ENCODE measurements around the gene OLA1.

The OLA1 gene

DNA sequence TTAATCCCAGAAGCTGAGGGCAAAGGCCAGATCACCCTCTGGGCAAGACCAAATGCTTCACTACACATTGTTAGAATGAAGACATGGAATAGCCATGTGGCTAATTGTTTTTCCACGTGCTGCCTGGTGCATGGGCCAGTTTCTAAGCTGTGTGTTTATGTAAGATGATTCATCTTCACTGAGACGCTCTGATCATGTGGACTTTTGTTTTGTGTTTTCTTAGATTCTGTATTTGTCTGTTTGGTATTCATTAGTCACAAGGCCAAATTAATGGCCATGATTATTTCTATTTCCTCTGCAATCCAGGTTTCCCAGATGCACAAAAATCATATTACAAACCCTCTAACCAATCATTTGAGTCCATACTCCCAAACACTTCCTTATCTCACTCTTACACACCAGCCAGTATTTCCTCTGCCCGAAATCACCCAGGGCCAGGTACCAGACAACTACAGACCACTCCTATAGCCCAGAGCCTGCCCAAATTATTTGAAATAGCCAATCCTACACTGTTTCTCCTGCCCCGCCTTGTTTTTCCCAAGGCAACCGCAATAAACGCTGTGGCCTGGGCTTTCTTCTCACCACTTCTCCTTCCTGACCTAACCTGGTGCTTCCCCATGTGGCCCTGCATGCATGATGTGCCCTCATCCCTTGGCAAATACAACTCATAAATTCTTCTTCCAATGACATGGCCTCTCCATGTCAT, 189.0 kb downstream of the OLA1 start:
- no peak for TF ChIP-seq JUND (IDR thresholded peaks at IDR 0.05; ENCODE audit: low read depth)
- in situ Hi-C loops (cut with HindIII; ENCODE audit: low pct_unique_long_range_greater_than_20kb, low sequenced_read_pairs) = no loop called here
- no peak for DNase-seq (ENCODE audit: low read depth in 1 of 2, low spot score in 1 of 2)

DNA sequence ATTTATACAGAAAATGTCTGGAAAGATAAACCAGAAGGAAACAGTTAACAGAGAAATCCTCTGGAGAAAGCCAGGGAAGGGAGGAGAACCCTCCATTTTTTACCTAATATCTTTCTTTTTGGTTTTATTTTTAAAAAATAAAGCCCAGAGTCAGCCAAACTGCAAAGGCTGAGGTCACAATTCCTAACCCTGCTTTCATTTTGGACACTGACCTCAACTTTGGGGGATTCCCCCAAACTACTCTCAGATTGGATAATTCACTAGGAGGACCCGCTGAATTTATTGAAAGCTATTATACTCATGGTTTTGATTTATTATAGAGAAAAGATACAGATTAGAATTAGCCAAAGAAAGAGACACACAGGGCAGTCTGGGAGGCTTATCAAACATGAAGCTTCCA, 189.9 kb downstream of the OLA1 start:
- TF ChIP-seq JUND (IDR thresholded peaks at IDR 0.05; ENCODE audit: low read depth) = no peak
- no peak for DNase-seq (ENCODE audit: low read depth in 1 of 2, low spot score in 1 of 2)
- in situ Hi-C loops (cut with HindIII; ENCODE audit: low pct_unique_long_range_greater_than_20kb, low sequenced_read_pairs) = no loop called here

DNA sequence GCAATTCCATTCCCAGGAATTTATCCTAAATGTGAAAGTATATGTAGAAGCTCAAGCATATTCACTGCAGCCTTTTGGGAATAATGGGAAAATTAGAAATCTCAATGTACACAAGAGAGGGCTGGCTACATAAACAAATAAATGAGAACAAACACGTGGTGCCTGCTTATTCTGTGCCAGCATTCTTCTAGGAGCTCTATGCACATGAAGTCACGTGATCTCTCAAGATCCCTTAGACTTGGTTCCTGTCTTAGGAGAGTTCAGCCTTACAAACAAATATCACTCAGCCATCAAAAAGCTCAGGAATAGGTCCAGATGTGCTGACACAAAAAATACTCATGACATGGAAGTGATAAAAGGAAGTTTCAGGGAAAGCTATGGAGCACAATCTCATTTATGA, 190.3 kb downstream of the OLA1 start:
- peak in 1 of 2 experiments; percentile 35 for DNase-seq (ENCODE audit: low read depth in 1 of 2, low spot score in 1 of 2)
- TF ChIP-seq JUND (IDR thresholded peaks at IDR 0.05; ENCODE audit: low read depth) = no peak
- in situ Hi-C loops (cut with HindIII; ENCODE audit: low pct_unique_long_range_greater_than_20kb, low sequenced_read_pairs) = no loop called here

DNA sequence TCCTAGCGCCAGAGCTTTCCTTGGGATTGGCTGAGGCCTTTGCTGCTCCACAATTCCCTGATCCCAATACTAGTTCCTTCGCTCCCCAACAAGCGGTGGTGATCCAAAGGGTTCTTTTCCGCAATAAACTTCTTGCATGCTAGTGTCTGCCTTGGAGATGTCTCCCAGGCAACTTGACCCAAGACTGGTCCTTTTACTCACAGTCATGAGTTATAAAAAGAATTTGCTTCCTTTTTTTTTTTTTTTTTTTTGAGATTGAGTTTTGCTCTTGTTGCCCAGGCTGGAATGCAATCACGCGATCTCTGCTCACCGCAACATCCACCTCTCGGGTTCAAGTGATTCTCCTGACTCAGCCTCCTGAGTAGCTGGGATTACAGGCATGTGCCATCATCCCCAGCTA, 193.4 kb downstream of the OLA1 start:
- in situ Hi-C loops (cut with HindIII; ENCODE audit: low pct_unique_long_range_greater_than_20kb, low sequenced_read_pairs) = no loop called here
- TF ChIP-seq JUND (IDR thresholded peaks at IDR 0.05; ENCODE audit: low read depth) = no peak
- no peak for DNase-seq (ENCODE audit: low read depth in 1 of 2, low spot score in 1 of 2)

DNA sequence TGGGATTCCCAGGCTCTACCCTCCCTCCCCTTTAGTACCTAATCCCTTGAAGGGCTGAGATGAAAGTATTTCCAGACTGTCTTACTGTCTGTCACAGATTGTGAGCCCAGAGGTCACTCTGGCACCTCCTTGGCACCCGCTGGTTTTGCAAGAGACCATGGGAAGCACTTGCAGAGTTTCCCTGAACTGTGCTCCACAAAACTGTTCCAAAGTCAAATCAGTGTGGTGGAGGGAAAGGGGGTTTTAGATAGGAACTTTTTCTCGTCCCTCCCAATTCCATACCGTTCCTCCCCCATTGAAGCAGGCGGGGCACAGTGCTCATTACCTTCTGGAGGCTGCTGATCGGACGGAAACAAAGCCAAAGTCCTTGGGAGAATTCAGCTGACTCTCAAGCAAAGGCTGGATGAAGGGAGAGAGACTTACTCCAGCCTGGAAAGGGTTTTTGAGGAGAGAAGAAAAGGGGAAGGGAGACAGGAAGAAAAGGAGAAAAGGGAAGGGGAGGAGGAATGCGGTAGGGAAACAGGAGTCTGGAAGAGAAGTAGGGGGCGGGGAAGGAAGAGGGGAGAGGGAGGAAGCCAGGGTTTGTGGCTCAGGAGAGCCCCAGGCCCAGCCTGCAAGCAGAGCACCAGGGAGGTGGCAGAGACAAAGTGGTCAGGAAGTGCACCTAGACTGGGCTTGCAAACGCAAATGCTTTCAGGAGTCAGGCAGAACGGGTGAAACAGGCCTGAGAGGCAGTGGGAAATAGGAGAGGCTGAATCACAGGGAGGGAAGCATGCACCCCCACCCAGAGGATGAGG, 194.8 kb downstream of the OLA1 start:
- in situ Hi-C loops (cut with HindIII; ENCODE audit: low pct_unique_long_range_greater_than_20kb, low sequenced_read_pairs) = no loop called here
- no peak for DNase-seq (ENCODE audit: low read depth in 1 of 2, low spot score in 1 of 2)
- TF ChIP-seq JUND (IDR thresholded peaks at IDR 0.05; ENCODE audit: low read depth) = no peak

DNA sequence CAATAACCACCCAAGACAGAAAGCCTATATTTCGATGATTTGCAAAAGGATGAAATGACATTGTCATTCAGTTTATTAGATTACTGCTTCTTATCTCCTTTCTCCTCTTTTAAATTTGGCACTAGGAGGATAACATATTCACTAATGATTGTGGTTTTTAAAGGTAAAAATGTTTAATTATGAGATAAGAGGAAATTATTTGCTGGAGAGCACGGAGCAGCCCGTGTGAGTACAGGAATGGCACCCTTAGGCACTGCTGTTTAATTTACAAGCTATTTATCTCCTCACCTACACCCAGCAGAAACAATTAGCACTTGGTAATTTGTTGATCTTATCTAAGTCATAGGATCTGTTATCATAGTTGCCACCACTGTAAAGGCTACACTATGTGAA, 195.8 kb downstream of the OLA1 start:
- no peak for TF ChIP-seq JUND (IDR thresholded peaks at IDR 0.05; ENCODE audit: low read depth)
- no peak for DNase-seq (ENCODE audit: low read depth in 1 of 2, low spot score in 1 of 2)
- in situ Hi-C loops (cut with HindIII; ENCODE audit: low pct_unique_long_range_greater_than_20kb, low sequenced_read_pairs) = no loop called here

DNA sequence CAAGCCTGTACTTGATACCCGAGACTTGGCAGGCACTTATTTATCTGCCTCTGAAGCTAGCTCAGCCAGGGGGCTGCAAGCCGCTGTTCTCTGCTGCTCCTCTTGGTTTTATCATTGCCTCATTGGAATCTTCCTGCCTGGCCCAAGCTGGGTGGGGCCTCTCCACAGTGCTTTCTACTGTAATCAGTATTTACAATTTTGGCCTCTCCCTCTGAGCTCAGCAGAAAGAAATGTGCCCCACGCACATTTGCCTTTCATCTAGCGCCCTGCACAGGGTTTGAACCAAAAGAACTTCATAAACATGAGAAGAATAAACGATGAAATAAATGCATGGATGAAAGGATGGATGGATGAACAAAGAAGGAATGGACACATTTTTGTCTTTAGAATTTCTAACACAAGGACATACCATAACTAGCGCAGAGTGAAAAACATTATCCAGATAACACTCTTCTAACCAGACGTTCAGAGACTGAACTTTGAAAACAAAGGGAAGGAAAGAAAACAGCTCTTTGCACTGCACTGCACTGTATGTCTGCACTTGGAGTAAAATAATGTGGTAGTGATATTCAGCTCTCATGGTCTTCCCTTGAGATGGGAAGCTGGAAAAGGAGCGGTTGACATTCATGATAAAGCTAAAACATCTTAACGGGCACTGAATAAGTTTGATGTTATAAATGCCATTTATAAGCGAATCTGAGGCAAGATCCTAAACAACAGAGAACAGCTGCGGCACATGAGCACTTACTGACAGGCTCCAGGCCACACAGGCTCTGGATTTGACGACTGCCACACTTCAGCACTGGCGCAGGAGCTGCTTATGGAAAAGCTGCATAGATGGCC, 196.4 kb downstream of the OLA1 start:
- in situ Hi-C loops (cut with HindIII; ENCODE audit: low pct_unique_long_range_greater_than_20kb, low sequenced_read_pairs) = no loop called here
- no peak for DNase-seq (ENCODE audit: low read depth in 1 of 2, low spot score in 1 of 2)
- no peak for TF ChIP-seq JUND (IDR thresholded peaks at IDR 0.05; ENCODE audit: low read depth)

DNA sequence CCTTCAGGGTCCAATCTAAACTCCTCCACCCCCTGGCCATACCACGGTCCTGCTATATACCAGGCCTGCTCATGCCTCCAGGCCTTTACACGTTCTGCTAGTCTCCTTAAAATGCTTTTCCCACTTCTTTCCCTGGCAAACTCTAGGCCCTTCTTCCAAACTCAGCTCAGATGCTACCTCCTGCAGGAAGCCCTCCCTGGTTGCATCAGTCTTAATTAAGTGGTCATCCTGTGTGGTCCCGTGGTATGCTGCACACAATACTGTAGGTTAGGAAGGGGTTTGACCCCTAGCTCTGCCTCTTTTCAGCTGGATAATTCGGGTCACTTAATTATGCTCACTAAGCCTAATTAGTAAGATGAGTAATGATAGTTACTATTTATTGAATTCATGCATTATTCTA, 197.3 kb downstream of the OLA1 start:
- no peak for TF ChIP-seq JUND (IDR thresholded peaks at IDR 0.05; ENCODE audit: low read depth)
- no peak for DNase-seq (ENCODE audit: low read depth in 1 of 2, low spot score in 1 of 2)
- in situ Hi-C loops (cut with HindIII; ENCODE audit: low pct_unique_long_range_greater_than_20kb, low sequenced_read_pairs) = no loop called here

DNA sequence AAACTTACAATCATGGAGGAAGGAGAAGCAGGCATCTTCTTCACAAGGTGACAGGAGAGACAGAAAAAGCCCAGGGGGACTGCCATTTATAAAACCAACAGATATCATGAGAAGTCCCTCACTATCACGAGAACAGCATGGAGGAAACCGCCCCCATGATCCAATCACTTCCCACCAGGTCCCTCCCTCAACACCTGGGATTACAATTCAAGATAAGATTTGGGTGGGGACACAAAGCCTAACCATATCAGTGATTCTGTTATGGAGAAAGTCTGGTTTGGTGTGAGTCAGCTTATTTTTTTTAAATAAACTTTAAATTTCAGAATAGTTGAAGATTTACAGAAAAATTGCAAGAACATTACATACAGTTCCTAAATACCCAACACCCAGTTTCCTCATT, 198.4 kb downstream of the OLA1 start:
- no peak for TF ChIP-seq JUND (IDR thresholded peaks at IDR 0.05; ENCODE audit: low read depth)
- in situ Hi-C loops (cut with HindIII; ENCODE audit: low pct_unique_long_range_greater_than_20kb, low sequenced_read_pairs) = no loop called here
- no peak for DNase-seq (ENCODE audit: low read depth in 1 of 2, low spot score in 1 of 2)

DNA sequence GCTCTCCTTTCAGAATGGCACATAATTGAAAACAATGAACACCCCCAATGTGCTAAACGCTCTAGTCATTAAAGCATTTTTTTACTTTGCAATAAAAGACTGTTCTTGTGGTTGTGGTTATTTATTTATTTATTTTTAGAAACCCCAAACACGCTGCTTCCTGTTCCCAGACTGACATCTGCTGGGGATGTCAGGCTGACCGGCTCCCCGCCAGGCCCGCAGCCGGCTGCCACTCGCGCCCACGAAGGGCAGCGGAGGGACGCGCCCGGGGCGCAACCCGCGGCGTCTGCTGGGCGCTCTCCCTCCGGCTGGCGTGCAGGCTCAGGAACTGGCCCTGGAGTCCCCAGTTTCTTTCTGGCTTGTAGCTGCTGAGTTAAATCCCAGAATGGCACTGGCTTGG, 200.1 kb downstream of the OLA1 start:
- DNase-seq (ENCODE audit: low read depth in 1 of 2, low spot score in 1 of 2) = no peak
- in situ Hi-C loops (cut with HindIII; ENCODE audit: low pct_unique_long_range_greater_than_20kb, low sequenced_read_pairs) = no loop called here

DNA sequence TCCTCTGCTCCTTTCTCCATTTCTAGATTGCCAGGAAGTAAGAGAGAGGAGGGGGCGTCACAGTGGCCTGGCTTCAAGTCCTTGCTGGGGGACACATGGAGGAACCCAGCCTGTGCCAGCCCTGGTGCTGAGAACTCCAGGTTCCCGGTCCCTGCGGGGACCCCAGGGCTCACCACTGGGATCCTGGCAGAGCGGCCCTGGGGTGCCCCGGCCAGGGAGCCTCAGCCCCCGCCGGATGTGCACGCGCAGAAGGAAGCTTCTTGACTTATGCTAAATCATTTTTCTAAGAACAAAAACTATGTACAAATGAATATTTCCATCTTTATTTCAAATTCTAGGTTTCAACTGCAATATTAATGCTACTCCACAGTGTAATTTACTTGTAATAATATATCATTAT, 200.6 kb downstream of the OLA1 start:
- no peak for DNase-seq (ENCODE audit: low read depth in 1 of 2, low spot score in 1 of 2)
- in situ Hi-C loops (cut with HindIII; ENCODE audit: low pct_unique_long_range_greater_than_20kb, low sequenced_read_pairs) = no loop called here

More for the DNA sequence above, 200.1 kb downstream of the OLA1 start:
- TF ChIP-seq JUND (IDR thresholded peaks at IDR 0.05; ENCODE audit: low read depth) = no peak

DNA sequence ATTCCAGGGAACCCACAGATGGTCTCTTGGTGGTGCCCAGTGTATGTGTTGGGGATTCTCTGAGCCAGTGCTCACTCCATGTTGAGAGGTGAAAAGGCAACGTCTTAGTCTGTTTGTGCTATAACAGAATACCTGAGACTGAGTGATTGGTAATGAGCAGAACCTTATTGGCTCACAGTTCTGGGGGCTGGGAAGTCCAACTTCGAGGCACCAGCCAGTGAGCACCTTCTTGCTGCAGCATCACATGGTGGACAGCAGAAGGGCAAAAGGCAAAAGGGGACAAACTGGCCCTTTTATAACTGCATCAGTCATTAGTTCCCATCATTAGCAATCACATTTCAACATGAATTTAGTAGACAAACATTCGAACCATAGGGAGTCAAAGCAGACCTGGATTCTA, 202.2 kb downstream of the OLA1 start:
- TF ChIP-seq JUND (IDR thresholded peaks at IDR 0.05; ENCODE audit: low read depth) = no peak
- in situ Hi-C loops (cut with HindIII; ENCODE audit: low pct_unique_long_range_greater_than_20kb, low sequenced_read_pairs) = no loop called here

More for the DNA sequence above, 200.6 kb downstream of the OLA1 start:
- TF ChIP-seq JUND (IDR thresholded peaks at IDR 0.05; ENCODE audit: low read depth) = no peak

DNA sequence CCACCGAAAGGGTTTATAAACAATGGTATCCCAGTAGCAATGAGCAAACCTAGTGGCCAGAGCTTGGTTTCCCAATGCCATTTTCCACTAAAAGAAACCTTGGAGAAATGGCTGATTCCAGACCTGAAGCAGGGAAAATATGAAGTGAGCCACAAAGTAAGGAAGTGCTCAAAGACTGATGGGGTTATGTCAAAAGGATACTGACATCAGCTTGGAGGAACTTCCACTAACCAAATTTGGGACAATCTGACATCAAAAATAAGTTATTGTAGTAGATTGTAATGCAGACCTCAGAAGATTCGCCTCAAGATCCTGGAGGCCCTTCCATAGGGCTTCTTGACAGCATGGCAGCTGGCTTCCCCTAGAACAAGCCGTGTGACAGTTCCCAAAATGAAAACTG, 203.8 kb downstream of the OLA1 start:
- TF ChIP-seq JUND (IDR thresholded peaks at IDR 0.05; ENCODE audit: low read depth) = no peak
- in situ Hi-C loops (cut with HindIII; ENCODE audit: low pct_unique_long_range_greater_than_20kb, low sequenced_read_pairs) = no loop called here
- DNase-seq (ENCODE audit: low read depth in 1 of 2, low spot score in 1 of 2) = no peak

More for the DNA sequence above, 202.2 kb downstream of the OLA1 start:
- no peak for DNase-seq (ENCODE audit: low read depth in 1 of 2, low spot score in 1 of 2)
